NCI-H187 (cell line): ENCODE data around the gene PTPRN2.

Experiments used
- DNase-seq, 2 experiments: peaks; one replicate each; lab custom pipeline; 2025; lab: John Stamatoyannopoulos, UW

Gene PTPRN2

GRCh38 chr7:158113321-158114025 lies 474.1 kb downstream of the PTPRN2 start:
- no peak for DNase-seq

GRCh38 chr7:158112571-158113320 lies 474.9 kb downstream of the PTPRN2 start:
- DNase-seq: no peak

- DNase-seq: no peak
These were observed 475.6 kb downstream of the PTPRN2 start for GRCh38 chr7:158111906-158112570.

- DNase-seq: peak; percentile 54 to 80
These were observed 476.4 kb downstream of the PTPRN2 start for GRCh38 chr7:158111049-158111751.

- no peak for DNase-seq
These were observed 477.0 kb downstream of the PTPRN2 start for GRCh38 chr7:158110661-158111048.

- DNase-seq: no peak
These were observed 477.5 kb downstream of the PTPRN2 start for GRCh38 chr7:158110034-158110590.

- DNase-seq: no peak
These were observed 478.1 kb downstream of the PTPRN2 start for GRCh38 chr7:158109364-158110033.

- DNase-seq: no peak
These were observed 478.9 kb downstream of the PTPRN2 start for GRCh38 chr7:158108646-158109293.

GRCh38 chr7:158107806-158108205 lies 479.8 kb downstream of the PTPRN2 start:
- no peak for DNase-seq

- no peak for DNase-seq
These were observed 481.4 kb downstream of the PTPRN2 start for GRCh38 chr7:158106272-158106671.

- DNase-seq: no peak
These were observed 484.2 kb downstream of the PTPRN2 start for GRCh38 chr7:158103378-158103777.

- no peak for DNase-seq
These were observed 484.7 kb downstream of the PTPRN2 start for GRCh38 chr7:158102897-158103296.

GRCh38 chr7:158101821-158102450 lies 485.7 kb downstream of the PTPRN2 start:
- no peak for DNase-seq

- DNase-seq: no peak
These were observed 489.2 kb downstream of the PTPRN2 start for GRCh38 chr7:158098125-158099030.

- no peak for DNase-seq
These were observed 490.0 kb downstream of the PTPRN2 start for GRCh38 chr7:158097453-158098124.

GRCh38 chr7:158097106-158097452 lies 490.5 kb downstream of the PTPRN2 start:
- DNase-seq: no peak

- no peak for DNase-seq
These were observed 491.0 kb downstream of the PTPRN2 start for GRCh38 chr7:158096582-158096981.

- no peak for DNase-seq
These were observed 492.9 kb downstream of the PTPRN2 start for GRCh38 chr7:158094671-158095226.

- DNase-seq: no peak
These were observed 493.6 kb downstream of the PTPRN2 start for GRCh38 chr7:158094046-158094445.
